Adrenal gland (tissue), 12 donors: ENCODE data around the gene TBL1XR1. TPM values are rescaled to one million over a fixed set of nuclear protein-coding genes. Genes with fewer than 3 reads are reported as not detected.
A peak's percentile ranks its signal among the peaks of the same experiment; 100 is the strongest.

Source experiments
- DNase-seq, 7 donors: peaks; one replicate each; pipeline ENCODE4 v3.0.0-alpha.2; 2019 to 2020
- H3K27ac ChIP-seq, 5 donors: fragments of 200-600 bp; sonication (generic) in 4 of 5; 1 replicate in 3 of 5; 2 replicates in 2 of 5; pipeline versions ENCODE4 v1.5.1 to v1.8.0; 2016 to 2020; ENCODE audit warnings: mild to moderate bottlenecking in 1 of 5
- H3K27me3 ChIP-seq: fragments of 200-600 bp; 2 replicates; pipeline ENCODE4 v1.8.0; 2021
- H3K36me3 ChIP-seq, 2 donors: fragments of 200-600 bp; replicated peaks in 1 of 2; 1 replicate in 1 of 2; 2 replicates in 1 of 2; pipeline versions ENCODE4 v1.5.1 to v1.8.0; 2018 to 2022
- H3K4me1 ChIP-seq, 2 donors: fragments of 200-600 bp; replicated peaks in 1 of 2; 1 replicate in 1 of 2; 2 replicates in 1 of 2; pipeline versions ENCODE4 v1.5.1 to v1.8.0; 2018 to 2021
- H3K4me3 ChIP-seq, 4 donors: fragments of 200-600 bp; sonication (generic) in 3 of 4; one replicate each; pipeline ENCODE4 v1.5.1; 2016 to 2018
- H3K9me3 ChIP-seq, 3 donors: fragments of 200-600 bp; sonication (generic) in 1 of 3; replicated peaks in 1 of 3; 1 replicate in 2 of 3; 2 replicates in 1 of 3; pipeline versions ENCODE4 v1.5.1 to v1.8.0; 2016 to 2021
- POLR2A ChIP-seq, 2 donors: fragments of 450-650 bp; IDR thresholded peaks; one replicate each; pipeline ENCODE4 v1.6.1; 2017; ENCODE audit warnings: antibody characterized with exemption in 2 of 2, mild to moderate bottlenecking in 2 of 2, moderate library complexity in 1 of 2
- WGBS, 4 donors: extraction: QIAGEN DNeasy Blood & Tissue Kit in 2 of 4; methylation state at CpG; one replicate each; pipeline versions ENCODE4 v1.1.5 to v1.1.7; 2013 to 2017; 5-methylcytosine and 5-hydroxymethylcytosine counted together
- intact Hi-C, 2 donors: fragments of 100-400 bp; cut with DNase I; formaldehyde crosslinking; loops; one replicate each; pipeline versions ENCODE4 v1.14.1 to v1.15.0; 2022 to 2023
- polyA plus RNA-seq, 3 donors: library from polyadenylated mRNA; stranded (reverse); fragments of 200-250 nt in 2 of 3; fragments of 350-450 nt in 1 of 3; fragmentation: Illumina TruSeq in 1 of 3; extraction: RNeasy Lipid Tissue Mini Kit (QIAGEN cat#74804) in 1 of 3; gene quantifications; one replicate each; pipeline ENCODE4 v1.2.3, GENCODE V29; 2013 to 2014
- total RNA-seq, 9 donors: library from RNA; depleted of rRNA in 4 of 9; stranded (reverse); fragments of >200 nt in 4 of 9; fragments of 120-200 nt in 1 of 9; fragmentation: NEBNext Ultra II Directional in 1 of 9; extraction: Animal tissue kit (Norgen Biotek cat#: 25700) in 1 of 9; gene quantifications; one replicate each; pipeline versions ENCODE4 v1.1.0 to v1.2.4, GENCODE V29; 2013 to 2023
- TF ChIP-seq, protein P1 (sequence below), 6 experiments: fragments of 450-650 bp in 4 of 6; fragments of 200-600 bp in 2 of 6; sonication (generic) in 1 of 6; IDR thresholded peaks; 1 replicate in 5 of 6; 2 replicates in 1 of 6; pipeline versions ENCODE4 v1.5.1 to v1.8.0; 2016 to 2021; ENCODE audit warnings: antibody characterized with exemption in 6 of 6, mild to moderate bottlenecking in 2 of 6, moderate library complexity in 1 of 6
- donor health status: healthy with polysubstance abuse.
- donor health status: Bipolar disorder and iron deficiency.
- donor health status: DM: yes; HTN: yes; CAD: no.
- donor health status: DM: no; HTN: no; CAD: no.
- donor health status: DM: no; HTN: no; CAD: no.
- donor health status: DM: yes; HTN: yes; CAD: no.

Gene TBL1XR1
- total and polyA plus RNA-seq, 12 donors = 17.5 to 258 (median 93.6) TPM

DNA sequence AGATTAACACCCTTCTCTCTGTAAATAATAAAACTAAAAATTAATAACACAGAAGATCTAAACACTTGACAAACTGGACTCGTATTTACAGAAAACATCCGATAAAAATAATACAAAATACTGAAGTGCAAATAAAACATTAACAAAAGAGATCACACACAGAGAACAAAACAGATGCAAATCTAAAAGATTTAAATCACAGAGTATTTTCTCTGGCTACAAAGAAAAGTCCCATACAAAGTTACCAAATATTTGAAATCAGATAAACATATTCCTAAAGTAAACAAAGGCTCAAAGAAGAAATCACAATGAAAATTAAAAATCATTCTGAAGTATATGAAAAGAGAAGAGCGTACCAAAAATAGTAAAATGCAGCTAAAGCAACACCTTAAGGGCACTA lies 42.5 kb downstream of the TBL1XR1 start:
- Histone ChIP-seq H3K9me3 (no peaks in the 10 kb centered on the region), H3K27me3 (no peaks in the 10 kb centered on the region), H3K36me3 (no peaks in the 10 kb centered on the region), H3K4me3 (no peak overlapping the region), H3K27ac (no peak overlapping the region), H3K4me1 (peaks cover 17 to 33% of the 10 kb centered on the region in 2 donors)
- intact Hi-C loops = no loop called here
- TF ChIP-seq, protein P1, sequence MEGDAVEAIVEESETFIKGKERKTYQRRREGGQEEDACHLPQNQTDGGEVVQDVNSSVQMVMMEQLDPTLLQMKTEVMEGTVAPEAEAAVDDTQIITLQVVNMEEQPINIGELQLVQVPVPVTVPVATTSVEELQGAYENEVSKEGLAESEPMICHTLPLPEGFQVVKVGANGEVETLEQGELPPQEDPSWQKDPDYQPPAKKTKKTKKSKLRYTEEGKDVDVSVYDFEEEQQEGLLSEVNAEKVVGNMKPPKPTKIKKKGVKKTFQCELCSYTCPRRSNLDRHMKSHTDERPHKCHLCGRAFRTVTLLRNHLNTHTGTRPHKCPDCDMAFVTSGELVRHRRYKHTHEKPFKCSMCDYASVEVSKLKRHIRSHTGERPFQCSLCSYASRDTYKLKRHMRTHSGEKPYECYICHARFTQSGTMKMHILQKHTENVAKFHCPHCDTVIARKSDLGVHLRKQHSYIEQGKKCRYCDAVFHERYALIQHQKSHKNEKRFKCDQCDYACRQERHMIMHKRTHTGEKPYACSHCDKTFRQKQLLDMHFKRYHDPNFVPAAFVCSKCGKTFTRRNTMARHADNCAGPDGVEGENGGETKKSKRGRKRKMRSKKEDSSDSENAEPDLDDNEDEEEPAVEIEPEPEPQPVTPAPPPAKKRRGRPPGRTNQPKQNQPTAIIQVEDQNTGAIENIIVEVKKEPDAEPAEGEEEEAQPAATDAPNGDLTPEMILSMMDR (IDR thresholded peaks at IDR 0.05) = no peak
- TF ChIP-seq POLR2A (IDR thresholded peaks at IDR 0.05) = no peak
- WGBS, 4 donors = 74 to 87% (median 80%) methylated on average over 3 of the region's 3 CpGs
- DNase-seq = no peak

GRCh38 chr3:177150970-177151627 lies 46.2 kb downstream of the TBL1XR1 start:
- no peaks in the 10 kb centered on the region for H3K36me3 ChIP-seq
- no peak for TF ChIP-seq POLR2A (IDR thresholded peaks at IDR 0.05)
- H3K27ac ChIP-seq = peak overlapping the region in 1 of 5 donors; percentile 8
- H3K9me3 ChIP-seq = no peaks in the 10 kb centered on the region
- peak in 1 of 7 donors; percentile 19 for DNase-seq
- H3K4me1 ChIP-seq = peaks cover 11 to 53% of the 10 kb centered on the region in 2 donors
- no peaks in the 10 kb centered on the region for H3K27me3 ChIP-seq
- no peak overlapping the region for H3K4me3 ChIP-seq
- 70 to 77% (median 75%) methylated on average over 7 of the region's 7 CpGs for WGBS, 4 donors
- intact Hi-C loops = no loop called here

DNA sequence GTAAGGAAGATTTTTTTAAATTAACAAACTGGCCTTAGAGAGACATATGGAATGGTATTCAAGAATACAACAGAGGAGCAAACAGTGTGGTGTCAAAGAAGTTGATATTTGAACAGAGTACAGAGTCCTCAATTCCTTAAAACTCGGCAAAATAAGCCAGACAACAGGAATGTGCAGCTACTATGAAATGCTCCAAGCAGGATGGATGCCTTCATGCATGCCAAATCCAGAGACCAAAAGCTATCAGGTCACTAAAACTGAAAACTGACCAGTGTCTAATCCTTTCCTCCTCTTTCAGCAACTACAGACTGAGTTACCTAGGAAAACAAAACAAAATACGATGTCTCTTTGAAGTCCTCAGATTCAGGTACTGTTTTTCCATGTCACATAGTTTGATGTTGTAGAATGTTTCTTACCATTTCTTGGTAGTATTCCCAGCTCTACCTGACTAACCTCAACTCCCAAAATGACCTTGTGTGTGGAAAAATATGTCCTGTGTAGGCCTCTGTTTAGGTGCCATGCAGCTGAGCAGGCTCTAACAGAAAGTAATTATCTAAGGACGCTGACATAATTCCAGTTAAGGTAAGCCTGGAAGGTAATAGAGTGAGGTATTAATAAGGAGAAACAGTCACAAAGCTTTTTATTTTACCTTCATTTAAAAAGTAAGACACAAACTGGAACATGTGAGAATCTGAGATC lies 46.9 kb downstream of the TBL1XR1 start:
- Histone ChIP-seq H3K4me1 (peaks cover 11 to 57% of the 10 kb centered on the region in 2 donors), H3K27me3 (no peaks in the 10 kb centered on the region), H3K4me3 (no peak overlapping the region), H3K9me3 (no peaks in the 10 kb centered on the region), H3K36me3 (no peaks in the 10 kb centered on the region), H3K27ac (no peak overlapping the region)
- intact Hi-C loops = no loop called here
- WGBS, 4 donors = 46 to 59% (median 49%) methylated on average over 3 of the region's 3 CpGs
- TF ChIP-seq, protein P1 (IDR thresholded peaks at IDR 0.05) = no peak
- DNase-seq = no peak

DNA sequence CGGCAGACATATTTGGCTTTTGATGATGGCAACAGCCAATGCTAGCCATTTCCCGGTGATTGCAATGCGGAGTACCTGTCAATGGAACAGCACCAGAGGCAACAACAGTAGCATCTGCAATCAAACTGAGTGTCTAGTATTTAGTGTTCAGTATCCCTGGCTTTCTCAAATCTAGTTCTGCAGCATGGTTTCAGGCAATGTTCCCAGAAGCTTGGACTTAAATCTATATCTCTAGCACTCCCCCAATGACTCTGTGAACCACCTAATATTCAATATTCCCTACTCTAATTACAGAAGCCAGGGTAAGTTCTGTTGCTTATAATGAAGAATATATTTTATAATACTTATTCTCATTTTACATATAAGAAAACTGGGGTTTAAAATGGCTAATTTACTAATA lies 48.2 kb downstream of the TBL1XR1 start:
- no peak for TF ChIP-seq POLR2A (IDR thresholded peaks at IDR 0.05)
- TF ChIP-seq, protein P1 (IDR thresholded peaks at IDR 0.05) = no peak
- no peaks in the 10 kb centered on the region for H3K27me3 ChIP-seq
- H3K36me3 ChIP-seq = no peaks in the 10 kb centered on the region
- whole genome bisulfite sequencing, 4 donors = 80 to 96% (median 91%) methylated on average over 3 of the region's 3 CpGs
- H3K4me3 ChIP-seq = no peak overlapping the region
- H3K9me3 ChIP-seq = no peaks in the 10 kb centered on the region
- no peak for DNase-seq
- intact Hi-C loops = no loop called here
- H3K4me1 ChIP-seq = peaks cover 11 to 62% of the 10 kb centered on the region in 2 donors
- H3K27ac ChIP-seq = no peak overlapping the region
